Stomach (tissue), 4 donors: ENCODE data around the gene POM121C.
"Not testable (repeated sequence)": the region's sequence is repeated elsewhere in the genome, so short reads cannot be mapped to it uniquely, and the experiment has no call there.

Experiments used
- POLR2AphosphoS5 ChIP-seq, 3 donors: sonication (generic); formaldehyde crosslinking; IDR thresholded peaks; one replicate each; pipeline ENCODE4 v1.6.1; 2016; ENCODE audit warnings: antibody characterized with exemption in 3 of 3
- TF ChIP-seq, protein P1 (sequence below), 7 experiments: fragments of 450-650 bp in 4 of 7; fragments of 200-600 bp in 3 of 7; sonication (generic) in 3 of 7; IDR thresholded peaks; one replicate each; pipeline ENCODE4 v1.5.1; 2016 to 2019; ENCODE audit warnings: antibody characterized with exemption in 7 of 7, control low read depth in 2 of 7, mild to moderate bottlenecking in 1 of 7

DNA sequence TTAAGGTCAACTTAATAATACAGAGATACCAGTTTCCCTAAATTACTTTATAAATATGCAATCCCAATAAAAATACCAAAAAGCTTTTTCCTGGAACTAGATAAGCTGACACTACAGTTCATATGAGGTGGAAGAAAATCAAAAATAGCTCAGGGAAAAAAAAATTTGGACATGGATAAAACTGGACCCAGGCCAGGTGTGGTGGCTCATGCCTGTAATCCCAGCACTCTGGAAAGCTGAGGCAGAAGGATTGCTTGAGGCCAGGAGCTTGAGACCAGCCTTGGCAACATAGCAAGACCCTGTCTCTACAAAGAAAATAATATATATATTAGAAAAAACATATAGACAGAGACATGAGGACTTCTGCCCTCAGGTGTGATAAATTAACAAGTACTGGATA lies 8.6 kb downstream of the POM121C start:
- TF ChIP-seq, protein P1, sequence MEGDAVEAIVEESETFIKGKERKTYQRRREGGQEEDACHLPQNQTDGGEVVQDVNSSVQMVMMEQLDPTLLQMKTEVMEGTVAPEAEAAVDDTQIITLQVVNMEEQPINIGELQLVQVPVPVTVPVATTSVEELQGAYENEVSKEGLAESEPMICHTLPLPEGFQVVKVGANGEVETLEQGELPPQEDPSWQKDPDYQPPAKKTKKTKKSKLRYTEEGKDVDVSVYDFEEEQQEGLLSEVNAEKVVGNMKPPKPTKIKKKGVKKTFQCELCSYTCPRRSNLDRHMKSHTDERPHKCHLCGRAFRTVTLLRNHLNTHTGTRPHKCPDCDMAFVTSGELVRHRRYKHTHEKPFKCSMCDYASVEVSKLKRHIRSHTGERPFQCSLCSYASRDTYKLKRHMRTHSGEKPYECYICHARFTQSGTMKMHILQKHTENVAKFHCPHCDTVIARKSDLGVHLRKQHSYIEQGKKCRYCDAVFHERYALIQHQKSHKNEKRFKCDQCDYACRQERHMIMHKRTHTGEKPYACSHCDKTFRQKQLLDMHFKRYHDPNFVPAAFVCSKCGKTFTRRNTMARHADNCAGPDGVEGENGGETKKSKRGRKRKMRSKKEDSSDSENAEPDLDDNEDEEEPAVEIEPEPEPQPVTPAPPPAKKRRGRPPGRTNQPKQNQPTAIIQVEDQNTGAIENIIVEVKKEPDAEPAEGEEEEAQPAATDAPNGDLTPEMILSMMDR (IDR thresholded peaks at IDR 0.05), result not testable (repeated sequence)
- not testable (repeated sequence) for TF ChIP-seq POLR2AphosphoS5 (IDR thresholded peaks at IDR 0.05)
